ENCODE measurements around the gene CDH13.

DNA sequence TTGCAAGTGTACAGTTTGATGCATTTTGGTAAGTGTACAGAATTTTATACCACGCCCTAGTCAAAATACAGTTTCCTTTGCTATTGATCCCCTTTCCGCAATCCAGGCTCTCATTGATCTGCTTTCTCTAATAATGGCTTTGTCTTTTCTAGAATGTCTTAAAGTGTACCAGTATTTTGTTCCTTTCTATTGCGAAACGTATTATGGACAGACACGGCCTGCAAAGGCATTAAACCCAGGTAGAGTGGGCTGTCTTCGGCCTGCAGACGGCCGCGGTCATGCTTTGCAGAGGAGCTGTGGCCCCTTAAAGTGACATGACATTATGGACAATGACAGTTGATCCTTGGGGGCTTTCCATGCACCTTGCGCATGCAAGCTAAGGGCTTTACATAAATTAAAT is 1165.1 kb downstream of the CDH13 start:
- no peak for TF ChIP-seq CTCF (IDR thresholded peaks at IDR 0.05; ENCODE audit: poor library complexity, severe bottlenecking)
- no peak for TF ChIP-seq SMC3 (conservative IDR thresholded peaks at IDR 0.05; ENCODE audit: poor library complexity)
- no peak for TF ChIP-seq EP300 (conservative IDR thresholded peaks at IDR 0.05; ENCODE audit: poor library complexity, severe bottlenecking)
- no peak for TF ChIP-seq POLR2AphosphoS5 (IDR thresholded peaks at IDR 0.05)

Data from neural cell (in vitro differentiated cells).